ENCODE data around the gene RBBP4.
"Not testable (repeated sequence)": the region's sequence is repeated elsewhere in the genome, so short reads cannot be mapped to it uniquely, and the experiment has no call there.

The RBBP4 gene

DNA sequence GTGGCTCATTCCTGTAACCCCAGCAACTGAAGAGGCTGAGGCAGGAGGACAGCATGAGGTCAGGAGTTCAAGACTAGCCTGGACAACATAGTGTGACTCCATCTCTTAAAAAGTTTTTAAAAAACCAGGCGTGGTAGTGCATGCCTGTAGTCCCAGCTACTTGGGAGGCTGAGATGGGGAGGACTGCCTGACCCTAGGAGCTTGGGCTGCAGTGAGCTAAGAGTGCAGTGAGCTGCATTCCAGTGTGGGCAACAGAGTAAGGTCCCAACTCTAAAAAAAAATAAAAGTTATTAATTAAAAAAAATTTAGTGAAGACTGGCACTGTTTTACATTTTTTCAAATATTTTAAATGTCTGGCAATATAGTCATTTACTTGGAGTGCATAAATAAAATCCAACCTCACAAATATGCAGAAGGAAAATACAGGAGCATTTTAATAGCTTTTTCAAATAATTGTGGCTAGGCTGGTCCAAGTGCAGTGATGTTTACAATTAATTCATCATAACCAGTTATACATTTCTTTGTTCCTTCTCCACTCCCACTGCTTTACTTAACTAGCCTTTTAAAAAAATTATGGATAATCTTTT, 11.4 kb upstream of the RBBP4 start:
- DNase-seq (ENCODE audit: low read depth in 2 of 2) = no peak

GRCh38 chr1:32642292-32642827, 8.6 kb upstream of the RBBP4 start:
- DNase-seq (ENCODE audit: low read depth in 2 of 2) = not testable (repeated sequence)

DNA sequence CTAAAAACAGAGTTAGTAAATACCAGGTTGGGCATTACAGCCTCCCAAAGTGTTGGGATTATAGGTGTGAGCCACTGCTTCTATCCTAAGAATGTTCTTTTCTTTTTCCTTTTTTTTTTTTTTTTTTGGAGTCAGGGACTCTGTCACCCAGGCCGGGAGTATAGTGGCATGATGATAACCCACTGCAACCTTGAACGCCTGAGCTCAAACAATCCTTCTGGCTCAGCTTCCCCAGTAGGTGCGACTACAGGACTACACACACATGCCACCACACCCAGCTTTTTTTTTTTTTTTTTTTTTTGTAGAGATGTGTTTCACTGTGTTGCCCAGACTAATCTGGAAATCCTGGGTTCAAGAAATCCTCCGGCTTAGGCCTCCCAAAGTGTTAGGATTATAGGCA, 6.6 kb upstream of the RBBP4 start:
- DNase-seq (ENCODE audit: low read depth in 2 of 2) = no peak

DNA sequence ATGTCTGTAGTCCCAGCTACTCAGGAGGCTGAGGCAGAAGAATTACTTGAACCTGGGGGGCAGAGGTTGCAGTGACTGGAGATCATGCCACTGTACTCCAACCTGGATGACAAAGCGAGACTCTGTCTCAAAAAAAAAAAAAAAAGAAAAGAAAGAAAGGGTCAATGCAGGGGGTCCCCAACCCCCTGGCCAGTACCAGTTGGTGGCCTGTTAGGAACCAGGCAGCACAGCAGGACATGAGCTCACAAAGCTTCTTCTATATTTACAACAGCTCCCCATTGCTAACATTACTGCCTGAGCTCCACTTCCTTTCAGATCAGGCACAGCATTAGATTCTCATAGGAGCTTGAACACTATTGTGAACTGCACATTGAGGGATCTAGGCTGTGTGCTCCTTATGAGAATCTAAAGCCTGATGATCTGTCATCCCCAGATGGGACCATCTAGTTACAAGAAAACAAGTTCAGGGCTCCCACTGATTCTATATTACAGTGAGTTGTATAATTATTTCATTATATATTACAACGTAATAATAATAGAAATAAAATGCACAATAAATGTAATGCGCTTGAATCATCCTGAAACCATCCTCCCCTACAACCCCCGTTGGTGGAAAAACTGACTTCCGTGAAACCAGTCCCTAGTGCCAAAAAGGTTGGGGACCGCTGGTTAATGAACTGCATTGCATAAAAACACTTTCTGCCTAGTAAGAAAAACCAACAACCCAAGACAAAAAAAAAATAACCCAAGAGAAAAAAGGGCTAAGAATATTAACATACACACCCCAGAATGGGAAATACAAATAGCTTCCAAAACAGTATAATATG, 3.5 kb upstream of the RBBP4 start:
- DNase-seq (ENCODE audit: low read depth in 2 of 2) = no peak

DNA sequence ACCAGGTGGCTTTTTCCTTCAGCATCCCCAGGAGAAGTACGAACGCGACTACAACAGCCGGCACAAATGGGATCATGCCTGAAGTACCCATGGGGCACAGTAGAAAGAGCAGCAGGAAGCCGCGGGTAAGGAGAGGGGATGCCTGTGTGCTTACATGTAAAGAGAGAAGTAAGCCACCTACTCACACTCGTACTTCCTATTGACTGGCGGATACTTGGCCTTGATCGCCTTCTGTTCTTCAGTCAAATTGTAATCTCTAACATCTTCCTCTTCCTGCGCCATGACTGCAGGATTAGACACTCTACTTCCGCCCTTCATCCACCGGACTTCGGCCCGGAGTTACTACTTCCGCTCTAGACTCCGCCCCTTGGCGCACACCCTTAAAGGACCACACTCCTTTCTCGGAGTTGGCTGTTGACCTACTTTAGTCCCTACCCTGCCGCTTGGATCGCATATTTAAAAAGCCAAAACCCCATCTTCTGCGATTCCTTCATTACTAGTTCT, 708 bp upstream of the RBBP4 start, which contains the start of gene ZBTB8OS:
ZBTB8OS (minus strand) TSS at position 303 of the 504 bp plus-strand sequence; CDS start at position 282, 21 bp downstream.
- peak; percentile 74 to 77 for DNase-seq (ENCODE audit: low read depth in 2 of 2)

- DNase-seq (ENCODE audit: low read depth in 2 of 2) = peak; percentile 29
Measured at GRCh38 chr1:32651461-32652073, 559 bp downstream of the RBBP4 start.

DNA sequence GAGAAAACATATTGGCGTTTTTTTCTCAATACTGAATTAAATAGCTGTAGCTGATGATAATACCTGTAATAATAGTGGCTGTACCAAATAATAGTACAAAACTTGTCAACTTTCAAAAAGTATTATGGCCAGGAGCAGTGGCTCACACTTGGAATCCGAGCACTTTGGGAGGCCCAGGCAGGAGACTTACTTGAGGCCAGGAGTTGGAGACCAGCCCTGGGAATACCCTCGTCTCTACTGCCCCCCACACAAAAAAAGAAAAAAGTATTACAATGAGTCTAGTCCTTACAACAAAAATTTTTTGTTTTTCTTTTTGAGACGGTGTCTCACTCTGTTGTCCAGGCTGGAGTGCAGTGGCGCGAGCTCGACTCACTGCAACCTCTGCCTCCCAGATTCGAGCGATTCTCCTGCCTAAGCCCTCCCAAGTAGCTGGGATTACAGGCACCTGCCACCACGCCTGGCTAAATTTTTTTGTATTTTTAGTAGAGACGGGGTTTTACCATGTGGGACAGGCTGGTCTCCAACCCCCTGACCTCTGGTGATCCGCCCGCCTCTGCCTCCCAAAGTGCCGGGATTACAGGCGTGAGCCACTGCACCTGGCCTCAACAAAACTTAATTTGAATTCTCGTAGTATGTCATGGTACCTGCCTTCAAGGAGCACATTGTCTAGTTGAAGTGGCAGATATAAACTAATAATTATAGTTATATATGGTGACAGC, 1.4 kb downstream of the RBBP4 start:
- no peak for DNase-seq (ENCODE audit: low read depth in 2 of 2)

DNA sequence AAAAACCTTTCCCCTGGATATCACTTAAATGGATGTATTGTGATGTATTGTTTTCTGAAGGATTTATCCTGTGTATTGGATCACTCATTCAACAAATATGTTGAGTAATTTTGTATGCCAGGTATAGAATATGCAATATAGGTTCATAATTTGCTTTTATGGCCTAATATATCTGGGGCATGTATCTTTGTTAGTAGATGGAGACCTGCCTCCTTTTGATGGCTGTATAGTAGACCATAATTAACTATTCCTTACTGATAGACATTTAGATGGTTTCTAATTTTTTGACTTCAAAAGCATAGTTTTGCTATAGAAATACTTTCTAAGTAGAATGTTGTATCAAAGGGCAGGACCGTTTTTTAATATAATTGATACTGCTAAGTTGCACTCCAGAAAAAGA, 8.6 kb downstream of the RBBP4 start:
- DNase-seq (ENCODE audit: low read depth in 2 of 2) = no peak

DNA sequence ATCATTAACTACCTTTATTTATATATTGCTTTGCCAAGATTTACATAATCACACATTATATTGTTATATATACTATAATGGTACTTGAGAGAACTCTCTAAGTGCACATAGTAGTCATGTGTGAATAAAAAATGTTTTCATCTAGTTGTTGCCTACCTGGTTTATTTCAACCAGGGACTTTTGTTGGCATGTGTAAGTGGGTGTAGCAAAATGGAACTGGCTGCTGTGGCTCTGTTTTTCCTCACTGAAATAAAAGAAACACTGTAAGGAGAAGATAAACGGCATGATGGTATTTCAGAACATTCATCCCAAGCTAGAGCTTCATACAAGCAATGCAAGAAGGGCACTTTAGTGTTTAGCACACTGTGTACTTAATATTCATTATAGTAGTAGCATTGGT, 14.9 kb downstream of the RBBP4 start:
- DNase-seq (ENCODE audit: low read depth in 2 of 2) = no peak

GRCh38 chr1:32666901-32667566, 16.0 kb downstream of the RBBP4 start:
- no peak for DNase-seq (ENCODE audit: low read depth in 2 of 2)

DNA sequence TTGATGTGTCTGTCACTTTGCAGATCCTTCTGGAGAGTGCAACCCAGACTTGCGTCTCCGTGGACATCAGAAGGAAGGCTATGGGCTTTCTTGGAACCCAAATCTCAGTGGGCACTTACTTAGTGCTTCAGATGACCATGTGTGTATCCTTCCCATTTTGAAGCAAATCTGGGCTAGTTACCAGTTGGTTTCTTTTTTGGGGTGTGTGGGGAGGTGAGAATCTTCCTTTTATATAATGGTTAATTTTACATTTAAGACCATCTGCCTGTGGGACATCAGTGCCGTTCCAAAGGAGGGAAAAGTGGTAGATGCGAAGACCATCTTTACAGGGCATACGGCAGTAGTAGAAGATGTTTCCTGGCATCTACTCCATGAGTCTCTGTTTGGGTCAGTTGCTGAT, 17.7 kb downstream of the RBBP4 start:
- DNase-seq (ENCODE audit: low read depth in 2 of 2) = not testable (repeated sequence)

DNA sequence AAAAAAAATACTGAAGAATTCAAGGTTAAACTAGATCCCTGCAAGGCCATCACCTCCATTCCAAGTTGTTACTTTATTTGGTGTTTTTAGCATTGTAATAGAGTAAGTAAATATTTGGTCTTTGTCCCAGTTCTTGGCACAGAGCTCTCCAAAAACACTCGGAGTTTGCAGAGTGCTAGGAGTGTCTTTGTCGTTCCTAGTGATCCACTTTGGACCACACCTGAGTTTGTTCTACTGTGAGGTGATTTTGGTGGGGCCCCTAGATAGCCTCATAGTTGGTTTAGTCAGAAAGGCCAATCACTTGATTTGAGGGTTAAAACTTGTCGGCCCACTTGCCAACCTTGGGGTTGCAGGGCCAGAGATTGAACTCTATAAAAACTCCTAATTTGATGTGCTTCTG, 25.9 kb downstream of the RBBP4 start:
- no peak for DNase-seq (ENCODE audit: low read depth in 2 of 2)

DNA sequence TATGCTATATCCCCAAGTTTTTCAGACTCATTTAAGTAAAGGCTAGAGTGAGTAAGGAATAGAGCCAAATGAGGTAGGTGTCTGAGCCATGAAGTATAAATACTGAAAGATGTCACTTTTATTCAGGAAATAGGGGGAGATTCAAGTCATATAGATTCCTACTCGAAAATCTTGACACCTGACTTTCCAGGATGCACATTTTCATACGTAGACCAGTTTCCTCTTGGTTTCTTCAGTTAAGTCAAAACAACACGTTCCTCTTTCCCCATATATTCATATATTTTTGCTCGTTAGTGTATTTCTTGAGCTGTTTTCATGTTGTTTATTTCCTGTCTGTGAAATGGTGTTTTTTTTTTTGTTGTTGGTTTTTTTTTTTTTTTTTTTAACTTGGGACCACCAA, 29.0 kb downstream of the RBBP4 start:
- DNase-seq (ENCODE audit: low read depth in 2 of 2) = not testable (repeated sequence)

DNA sequence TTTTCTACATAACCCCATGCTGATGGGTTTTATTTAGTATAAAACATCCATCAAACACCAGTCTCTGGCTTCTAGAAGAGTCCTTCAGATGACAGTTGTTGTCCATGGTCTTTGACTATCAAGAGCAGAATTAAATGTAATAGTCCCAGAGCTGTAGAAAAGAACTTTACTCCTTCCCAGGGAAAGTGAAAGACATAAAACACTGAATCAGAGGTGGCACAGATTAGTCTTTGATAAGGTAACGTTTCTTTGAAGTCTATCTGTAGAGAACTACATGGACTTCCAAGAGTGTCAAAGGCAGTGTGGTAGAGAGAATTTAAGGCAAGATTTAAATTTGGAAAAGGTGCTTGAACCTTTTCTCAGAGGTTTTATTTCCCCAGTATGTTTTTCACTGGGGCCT, 29.6 kb downstream of the RBBP4 start:
- no peak for DNase-seq (ENCODE audit: low read depth in 2 of 2)

DNA sequence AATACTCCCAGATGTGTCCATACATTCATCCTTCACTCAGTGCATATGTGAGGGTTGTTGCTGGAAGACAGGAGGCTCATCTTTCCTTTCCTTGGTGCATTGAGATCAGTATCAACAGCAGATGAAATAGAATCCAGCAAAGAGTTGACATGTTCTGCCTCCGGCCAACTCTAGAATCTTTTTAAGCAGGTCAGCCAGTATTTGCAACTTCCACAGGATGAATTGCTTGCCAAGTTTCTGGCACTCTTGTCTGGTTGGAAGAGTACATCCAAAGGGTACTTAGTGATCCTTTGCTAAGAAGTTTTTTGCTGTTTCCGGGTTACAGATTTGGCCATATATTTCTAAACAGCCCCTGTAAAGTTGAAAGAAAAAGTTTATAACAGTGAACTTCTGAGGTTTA, 30.5 kb downstream of the RBBP4 start:
- no peak for DNase-seq (ENCODE audit: low read depth in 2 of 2)

- no peak for DNase-seq (ENCODE audit: low read depth in 2 of 2)
Measured at GRCh38 chr1:32681999-32682398, 31.0 kb downstream of the RBBP4 start.

- DNase-seq (ENCODE audit: low read depth in 2 of 2) = no peak
Measured at GRCh38 chr1:32683397-32683796, 32.4 kb downstream of the RBBP4 start.

DNA sequence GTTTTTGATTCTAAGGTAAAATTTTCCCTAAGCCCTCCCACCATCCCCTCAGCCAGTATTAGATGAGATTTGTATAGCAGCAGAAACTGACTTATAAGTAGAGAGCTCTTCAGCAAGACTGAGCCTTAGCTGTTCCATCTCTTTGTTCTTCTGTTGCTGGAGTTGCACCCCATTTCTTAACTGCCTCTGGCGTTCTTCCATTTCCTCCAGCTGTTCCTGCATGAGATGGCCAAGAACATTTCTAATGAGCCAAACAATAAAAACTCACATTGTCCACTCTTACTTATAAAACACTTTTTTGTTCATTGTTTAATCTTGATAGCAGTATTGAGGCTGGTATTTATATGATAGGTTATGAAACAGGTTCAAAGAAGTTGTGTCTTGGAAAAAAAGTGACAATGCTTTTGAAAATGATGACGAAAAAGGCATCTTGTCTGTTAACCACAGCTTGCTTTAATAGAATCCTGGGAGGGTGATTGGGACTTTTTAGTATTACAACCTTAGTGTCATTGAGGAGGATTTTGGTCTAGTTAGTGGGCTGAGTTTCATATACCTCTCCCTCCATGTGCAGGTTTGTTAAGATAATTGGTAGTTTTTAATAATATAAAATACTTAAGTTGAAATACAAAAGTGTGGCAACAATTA, 33.3 kb downstream of the RBBP4 start:
- no peak for DNase-seq (ENCODE audit: low read depth in 2 of 2)

GRCh38 chr1:32685498-32685897, 34.5 kb downstream of the RBBP4 start:
- no peak for DNase-seq (ENCODE audit: low read depth in 2 of 2)

- DNase-seq (ENCODE audit: low read depth in 2 of 2) = no peak
Measured at GRCh38 chr1:32686387-32686786, 35.4 kb downstream of the RBBP4 start.

Measured in activated CD4-positive, alpha-beta T cell treated with anti-CD3 and anti-CD28 coated beads for 24 hours (primary cell).